Activated effector memory CD4-positive, alpha-beta T cell treated with Interleukin-2 at 50 U/mL for 16 hours (primary cell): ENCODE data around the gene SERGEF.

Experiments used
- DNase-seq: peaks from one replicate; pipeline ENCODE4 v3.0.0-alpha.2; 2020

Gene SERGEF

DNA sequence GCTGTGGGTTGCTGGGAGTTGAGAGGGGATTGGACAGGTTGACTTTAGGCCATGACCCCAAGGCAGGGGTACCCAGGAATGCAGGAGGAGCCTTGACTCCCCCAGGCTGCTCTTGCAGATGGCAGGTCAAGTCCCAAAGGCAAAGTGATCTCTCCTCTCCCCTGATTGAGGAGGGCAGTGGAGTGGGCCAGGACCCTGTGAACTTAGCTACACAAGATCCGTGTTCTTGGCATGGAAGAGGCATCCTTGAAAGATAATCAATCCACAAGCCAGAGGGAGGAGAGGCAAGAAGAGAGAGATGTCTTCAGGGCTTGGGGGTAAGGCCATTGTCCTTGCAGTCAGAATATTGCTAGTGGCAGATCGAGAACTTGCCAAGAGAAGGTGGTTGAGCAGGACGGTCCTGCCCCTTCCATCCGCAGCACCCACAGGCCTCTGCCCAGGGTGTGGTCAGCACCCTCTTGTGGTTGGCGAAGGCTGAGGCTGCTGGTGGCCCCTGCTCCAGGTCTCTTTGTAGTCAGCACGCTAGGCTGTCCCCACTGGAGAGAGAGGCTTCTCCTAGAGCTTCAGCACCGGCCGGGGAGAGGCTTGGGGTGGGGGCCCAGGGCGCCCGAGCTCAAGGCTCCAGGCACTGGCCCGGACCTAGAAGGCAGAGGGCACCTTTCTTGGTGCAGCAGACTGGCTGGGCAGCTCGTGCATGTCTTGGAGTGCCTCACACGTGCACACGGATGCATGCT, 232.8 kb downstream of the SERGEF start:
- DNase-seq, result no peak

DNA sequence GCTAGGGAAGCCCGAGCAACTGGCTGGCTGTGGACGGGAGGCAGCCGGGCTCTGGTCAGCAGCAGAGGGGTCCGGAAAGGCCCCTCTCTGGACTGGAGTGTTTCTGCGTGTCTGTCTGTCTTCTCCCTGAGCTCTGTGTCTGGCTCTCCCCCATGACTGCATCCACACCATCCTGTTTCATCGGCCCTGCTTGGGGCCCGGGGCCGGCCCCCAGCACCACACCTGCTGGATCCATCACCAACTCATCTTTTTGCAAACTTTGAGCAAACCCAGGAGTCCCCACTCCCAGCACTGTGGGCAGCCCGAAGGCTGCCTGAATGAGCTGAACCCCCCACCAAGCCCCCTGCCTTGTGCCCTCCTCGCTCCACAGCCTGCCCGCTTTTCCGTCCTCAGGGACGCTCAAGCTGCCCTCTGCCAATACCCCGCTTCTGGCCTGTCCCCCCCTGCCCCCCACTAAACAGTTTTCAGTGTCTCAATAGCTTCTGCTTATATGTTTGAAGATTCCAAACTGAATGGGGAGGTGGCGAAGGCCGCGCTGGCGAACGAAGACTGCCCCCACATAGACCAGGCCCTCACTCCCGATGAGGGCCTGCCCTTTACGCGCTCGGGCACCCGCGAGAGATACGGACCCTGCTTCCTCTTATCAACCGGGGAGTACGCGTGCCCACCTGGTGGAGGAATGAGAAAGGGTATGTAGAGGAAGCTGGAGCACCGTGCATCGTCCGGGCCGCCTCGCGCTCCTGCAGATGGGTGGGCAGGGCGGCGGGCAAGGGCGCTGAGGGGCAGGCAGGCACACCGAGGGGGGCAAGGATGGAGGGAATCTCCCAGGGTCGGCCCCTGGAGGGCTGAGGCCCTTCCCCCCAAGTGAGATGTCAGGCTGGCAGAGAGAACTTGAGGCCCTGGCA, 233.6 kb downstream of the SERGEF start:
- DNase-seq, result no peak

DNA sequence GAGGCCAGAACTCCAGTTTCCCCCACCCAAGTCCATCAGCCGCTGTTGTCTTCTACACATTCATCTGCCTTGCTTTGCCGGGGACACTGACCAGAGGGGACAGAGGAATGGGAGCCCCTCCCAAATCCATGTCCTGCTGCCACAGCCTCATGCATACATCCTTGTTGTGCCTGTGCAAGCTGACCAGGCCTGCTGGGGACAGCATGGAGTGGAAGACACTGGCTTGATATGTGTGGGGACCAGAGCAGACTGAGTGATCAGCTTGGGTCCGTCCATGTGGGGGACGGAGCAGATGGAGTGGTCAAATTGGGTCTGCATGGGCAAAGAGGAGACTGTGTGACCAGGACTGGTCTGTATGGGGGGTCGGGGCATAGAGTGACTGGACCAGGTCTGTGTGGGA, 234.5 kb downstream of the SERGEF start:
- DNase-seq, result no peak

DNA sequence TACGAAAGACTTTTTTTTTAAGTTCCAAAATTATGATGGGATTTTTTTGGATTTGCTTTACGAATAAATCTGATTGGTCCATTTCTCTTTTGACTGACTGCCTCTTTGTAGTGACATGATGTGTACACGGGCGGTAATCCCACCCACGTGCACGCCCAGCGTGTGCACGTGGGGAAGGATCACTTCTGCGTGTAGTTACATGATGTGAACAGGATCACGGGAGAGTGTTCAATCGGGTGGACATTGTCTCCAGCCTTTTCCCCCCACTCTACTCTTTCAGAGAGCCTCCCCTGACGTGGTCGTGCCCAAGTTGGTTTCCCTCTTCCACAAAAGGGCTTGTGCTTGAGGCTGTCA, 235.1 kb downstream of the SERGEF start:
- no peak for DNase-seq

DNA sequence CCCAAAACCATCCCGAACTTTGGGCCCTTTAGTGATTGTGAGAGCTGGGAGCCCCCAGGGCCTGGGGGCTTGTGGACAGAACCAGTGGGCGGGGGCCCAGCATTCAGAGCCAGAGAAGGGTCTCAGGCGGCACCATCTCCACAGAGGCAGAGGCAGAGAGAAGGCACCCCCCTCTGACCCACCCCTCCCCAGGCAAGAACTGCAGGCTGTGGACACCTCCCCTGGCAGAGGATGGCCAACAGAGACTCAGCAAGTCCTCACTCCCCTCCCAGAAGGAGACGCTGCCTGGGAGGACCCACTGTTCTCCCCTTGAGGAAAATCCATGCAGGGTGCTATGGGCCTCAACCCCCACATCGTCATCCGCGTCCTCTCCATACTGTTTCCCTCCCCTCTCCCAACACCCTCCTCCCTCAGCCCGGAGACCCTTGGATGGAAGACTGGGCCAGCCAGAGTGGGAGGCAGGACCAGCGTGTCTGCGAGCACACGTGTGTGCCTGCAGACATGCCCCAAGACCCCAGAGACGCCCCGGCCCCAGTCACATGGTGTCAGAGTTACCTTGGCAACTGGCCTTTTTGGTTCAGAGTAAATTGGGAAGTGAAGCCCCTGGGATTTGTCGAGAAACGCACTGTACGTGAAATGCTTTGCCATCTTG, 235.6 kb downstream of the SERGEF start:
- no peak for DNase-seq

DNA sequence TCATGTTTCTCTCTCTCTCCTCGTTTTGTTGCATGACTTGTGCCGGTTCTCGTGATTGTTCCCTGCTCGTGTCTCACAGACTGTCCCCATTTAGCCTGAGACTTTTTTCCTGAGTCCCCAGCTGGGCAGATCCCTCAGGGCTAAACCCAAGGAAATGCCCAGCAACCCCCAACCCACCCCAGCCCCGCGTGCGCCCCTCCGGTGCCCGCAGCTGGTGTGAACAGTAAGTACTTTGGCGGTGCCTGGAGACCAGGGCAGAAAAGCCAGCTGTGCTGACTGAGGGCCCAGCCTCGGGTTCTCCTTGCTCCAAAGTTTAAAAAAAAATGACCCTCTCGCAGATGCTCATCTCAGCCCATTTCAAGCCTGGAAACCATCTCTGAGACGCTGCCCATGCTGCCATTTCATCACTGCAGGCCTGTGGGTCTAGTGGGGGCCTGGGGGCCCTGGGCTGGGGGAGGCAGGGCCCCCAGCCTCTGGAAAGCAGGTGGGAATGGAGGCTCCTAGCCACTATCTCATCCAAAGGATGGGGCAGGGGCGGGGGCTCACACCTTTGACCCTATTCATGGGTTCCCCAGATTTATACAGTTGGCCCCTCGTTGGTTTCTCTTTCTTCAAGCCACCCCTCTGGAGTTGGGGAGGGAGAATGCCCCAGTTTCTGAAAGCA, 236.5 kb downstream of the SERGEF start:
- no peak for DNase-seq

DNA sequence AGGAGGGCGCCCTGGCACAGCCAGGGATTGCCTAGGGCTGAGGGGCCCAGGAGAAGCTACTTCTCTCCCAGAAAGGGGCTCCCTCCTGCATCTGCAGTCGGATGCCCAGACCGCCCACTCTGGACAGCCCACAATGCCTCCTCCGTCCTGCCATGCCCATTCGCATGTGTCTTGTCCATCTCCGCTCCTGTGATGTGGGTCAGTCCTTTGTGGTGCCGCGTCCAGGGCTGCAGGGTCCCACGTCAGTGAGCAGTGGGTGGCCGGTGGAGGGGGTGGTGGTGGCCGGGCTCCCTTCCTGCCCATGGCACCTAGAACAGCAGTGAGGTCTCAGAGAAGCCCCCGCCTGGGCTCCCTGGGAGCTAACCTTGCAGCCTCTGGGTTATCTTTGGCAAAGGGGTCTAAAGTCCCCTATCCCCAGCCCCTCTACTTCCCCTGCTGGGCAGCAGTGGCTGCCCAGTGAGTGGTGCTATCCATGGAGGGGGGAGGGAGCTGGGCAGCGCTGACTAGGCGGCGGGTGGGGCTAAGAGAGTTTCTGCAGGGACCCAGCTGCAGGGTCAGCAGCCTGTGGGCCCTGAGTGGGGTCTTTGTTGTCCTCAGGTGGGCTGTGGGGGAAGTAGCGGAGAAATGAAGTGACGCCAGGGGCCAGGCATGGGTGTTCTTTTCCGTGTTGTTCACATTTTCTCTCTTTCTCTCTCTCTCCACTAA, 237.2 kb downstream of the SERGEF start:
- no peak for DNase-seq

DNA sequence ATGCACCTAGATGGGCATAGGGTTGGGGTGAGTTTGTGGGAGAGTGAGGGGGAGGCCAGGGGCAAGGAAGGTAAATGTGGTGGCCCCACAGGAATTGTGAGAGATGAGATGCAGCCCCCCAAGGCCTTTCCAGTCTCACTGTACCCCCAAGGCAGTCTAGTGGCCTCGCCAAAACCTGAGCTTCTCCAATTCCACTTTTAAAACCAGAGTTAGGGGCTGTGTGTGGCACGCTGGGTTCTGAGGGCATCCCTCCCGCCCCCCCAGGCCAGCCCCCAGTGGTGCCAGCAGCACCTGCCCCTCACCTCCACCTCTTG, 237.9 kb downstream of the SERGEF start:
- no peak for DNase-seq

DNA sequence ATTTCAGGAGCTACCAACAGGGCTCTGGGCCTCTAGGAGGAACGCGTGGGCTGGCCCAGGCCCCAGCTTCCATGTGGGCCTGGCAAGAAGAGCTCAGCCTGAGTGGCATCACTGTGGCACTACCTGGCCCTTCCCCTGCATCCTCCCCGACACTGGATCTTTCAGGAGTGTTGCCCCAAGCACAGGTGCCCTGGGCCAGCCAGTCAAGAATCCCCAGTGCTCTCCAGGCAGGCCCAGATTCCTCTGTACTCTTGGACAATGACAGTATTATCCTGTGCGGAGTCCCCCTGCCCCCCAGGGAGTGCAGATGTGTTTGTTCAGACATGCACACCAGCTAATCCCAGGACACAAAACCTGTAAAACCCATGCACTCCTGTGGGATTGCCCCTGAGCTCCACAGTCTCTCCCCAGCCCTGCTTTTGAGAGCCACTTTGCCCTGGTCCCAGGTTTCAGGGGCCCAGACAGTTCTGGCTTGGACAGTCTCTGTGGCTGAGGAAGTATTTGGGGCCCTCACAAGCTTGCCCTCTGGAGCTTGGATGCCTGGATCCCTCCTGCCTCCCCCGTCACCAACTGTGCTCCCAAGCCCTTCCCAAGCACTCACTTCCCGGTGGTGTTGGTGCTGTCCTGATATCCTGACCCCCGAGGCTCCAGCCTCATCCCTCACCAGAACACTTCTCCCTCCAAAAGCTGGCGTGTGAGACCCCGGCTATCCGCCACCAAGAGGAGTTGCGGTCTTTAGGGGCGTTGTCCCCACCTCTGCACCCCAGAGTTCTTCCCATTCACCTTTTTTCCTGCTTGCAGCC, 238.4 kb downstream of the SERGEF start:
- no peak for DNase-seq

DNA sequence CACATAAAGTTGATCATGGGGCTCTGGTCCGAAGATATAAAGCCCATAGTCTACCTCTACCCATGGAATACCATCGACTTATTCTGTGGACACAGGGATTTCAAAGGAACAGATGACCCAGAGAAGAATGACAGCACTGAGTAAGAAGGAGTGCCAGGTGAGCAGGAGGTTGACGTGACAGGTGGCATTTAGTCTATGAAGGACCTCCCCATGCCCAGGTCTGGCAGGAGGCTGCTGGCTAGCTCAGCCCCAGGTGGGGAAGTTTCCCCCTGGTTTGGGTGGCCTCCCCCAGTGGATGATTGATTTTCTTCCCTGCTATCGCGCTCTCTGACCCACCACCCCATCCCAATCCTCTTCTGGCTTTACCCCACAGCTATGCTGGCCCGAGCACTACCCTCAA, 239.2 kb downstream of the SERGEF start:
- no peak for DNase-seq

DNA sequence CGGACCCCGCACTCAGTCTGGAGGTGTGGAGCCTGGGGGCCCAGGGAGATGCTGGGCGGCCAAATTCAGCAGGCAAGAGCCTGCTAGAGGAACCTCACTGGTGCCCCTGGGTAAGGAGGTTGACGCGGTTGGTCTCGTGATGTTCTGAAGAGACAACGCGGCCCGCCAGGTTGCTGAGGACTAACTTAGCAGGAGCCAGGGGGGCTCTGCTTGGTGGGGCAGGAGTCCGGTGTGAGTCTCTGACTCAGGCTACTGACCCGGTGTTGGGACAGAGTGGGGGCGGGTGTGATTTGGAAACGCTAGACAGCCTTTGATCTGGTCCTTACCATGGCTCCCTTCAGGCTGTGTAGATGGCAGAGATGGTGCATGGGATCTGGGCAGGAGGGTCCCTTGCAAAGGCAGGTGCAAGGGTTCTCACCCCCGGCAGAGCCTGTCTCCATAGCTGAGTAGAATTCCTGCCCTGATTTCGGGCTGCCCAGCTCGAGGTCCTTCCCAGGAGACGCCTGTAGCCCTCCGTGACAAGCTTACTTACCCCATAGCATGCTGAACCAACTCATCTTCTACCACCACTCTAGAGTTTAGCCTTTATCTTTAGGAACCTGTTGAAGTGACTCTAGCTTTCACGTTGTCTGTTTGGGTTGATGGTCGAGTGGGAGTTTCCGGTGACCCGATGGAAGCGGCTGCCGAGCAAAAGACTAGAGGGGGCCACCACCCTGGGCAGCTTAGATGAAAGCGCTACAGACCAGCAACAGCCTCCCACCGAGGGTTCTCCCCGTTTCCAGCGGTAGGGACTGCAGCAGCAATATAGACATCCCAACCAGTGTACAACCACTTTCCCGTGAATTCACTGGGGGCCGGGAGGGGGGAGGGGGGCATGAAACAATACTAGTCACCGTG, 239.9 kb downstream of the SERGEF start:
- DNase-seq, result no peak

DNA sequence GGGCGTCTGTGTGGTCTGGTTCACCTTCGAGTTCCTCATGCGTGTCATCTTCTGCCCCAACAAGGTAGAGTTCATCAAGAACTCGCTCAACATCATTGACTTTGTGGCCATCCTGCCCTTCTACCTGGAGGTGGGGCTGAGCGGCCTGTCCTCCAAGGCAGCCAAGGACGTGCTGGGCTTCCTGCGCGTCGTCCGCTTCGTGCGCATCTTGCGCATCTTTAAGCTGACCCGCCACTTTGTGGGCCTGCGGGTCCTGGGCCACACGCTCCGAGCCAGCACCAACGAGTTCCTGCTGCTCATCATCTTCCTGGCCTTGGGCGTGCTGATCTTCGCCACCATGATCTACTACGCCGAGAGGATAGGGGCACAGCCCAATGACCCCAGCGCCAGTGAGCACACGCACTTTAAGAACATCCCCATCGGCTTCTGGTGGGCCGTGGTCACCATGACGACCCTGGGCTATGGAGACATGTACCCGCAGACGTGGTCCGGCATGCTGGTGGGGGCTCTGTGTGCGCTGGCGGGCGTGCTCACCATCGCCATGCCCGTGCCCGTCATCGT, 240.9 kb downstream of the SERGEF start:
- DNase-seq, result no peak

DNA sequence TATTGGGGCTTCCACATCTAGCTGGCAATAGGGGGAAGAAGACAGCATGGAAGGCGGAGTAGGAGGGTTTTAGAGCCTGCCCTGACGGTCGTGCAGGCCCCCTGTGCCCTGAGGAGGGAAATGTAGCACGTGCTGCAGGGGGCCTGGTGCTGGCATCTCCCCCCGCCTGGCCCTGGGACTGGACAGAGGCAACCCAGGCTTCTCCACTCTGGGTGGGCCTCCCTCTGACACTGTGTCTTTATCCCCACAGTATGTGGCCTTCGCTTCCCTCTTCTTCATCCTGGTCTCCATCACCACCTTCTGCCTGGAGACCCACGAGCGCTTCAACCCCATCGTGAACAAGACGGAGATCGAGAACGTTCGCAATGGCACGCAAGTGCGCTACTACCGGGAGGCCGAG, 241.4 kb downstream of the SERGEF start:
- DNase-seq, result no peak

DNA sequence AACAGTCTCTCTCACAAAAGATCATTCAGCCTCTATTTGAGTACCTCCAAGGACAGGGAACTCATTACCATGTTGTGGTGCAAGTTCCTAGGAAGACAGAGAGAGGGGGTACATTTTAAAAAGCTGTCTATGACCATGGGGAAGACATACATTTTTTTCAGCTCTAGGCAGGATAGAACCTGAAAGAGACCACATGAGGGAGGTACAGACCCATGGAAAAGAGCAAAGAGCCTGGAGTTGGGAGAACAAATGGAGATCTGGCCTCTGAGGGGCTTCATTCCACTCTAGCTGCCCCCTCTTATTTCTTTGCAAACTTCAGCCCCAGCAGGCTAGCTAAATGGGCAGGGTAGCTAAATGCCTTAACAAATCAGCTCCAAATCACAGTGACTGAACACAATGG, 241.9 kb downstream of the SERGEF start:
- no peak for DNase-seq

DNA sequence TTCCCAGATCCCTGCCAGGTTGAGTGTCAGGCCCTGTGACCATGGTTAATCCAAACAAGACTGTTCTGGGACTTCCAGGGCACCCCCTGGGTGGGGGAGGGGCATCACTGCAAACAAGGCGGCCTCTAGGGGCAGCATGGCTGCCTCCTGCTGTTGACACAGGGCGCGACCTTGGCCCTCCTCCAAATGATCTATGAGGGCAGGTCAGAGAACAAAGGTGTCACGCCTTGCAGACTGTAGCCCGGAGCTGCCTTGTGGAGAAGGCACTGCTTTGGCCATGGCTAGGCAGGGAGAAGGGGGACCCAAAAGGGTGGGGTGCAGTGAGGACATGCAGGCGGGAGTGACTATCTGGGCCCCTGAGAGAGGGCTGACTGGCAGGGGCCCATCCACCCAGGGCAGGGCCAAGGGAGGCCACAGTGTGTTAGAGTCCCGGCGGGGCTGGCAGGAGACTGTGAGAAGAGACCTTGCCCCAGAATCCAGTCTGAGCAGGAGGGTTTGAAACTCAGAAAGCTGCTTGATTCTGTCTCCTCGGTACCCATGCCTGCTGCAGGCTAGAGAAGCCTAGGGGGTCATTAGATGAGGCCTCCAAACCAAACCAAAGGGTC, 242.7 kb downstream of the SERGEF start:
- no peak for DNase-seq

DNA sequence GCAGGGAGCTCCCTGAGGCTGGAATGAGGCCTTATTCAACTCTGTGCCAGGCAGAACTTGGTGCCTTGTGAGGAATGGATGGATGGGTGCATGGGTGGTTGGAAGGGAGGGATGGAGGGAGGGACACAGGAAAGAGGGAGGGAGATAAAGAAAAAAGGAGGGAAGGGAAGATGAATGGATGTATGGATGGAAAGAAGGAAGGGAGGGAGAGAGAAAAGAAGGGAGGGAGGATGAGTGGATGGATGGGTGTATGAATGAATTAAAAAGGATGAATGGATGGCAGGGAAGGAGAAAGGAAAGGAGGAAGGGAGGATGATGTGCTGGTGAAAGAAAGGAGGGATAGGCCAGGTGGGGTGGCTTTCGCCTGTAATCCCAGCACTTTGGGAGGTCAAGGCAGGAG, 243.6 kb downstream of the SERGEF start:
- no peak for DNase-seq

DNA sequence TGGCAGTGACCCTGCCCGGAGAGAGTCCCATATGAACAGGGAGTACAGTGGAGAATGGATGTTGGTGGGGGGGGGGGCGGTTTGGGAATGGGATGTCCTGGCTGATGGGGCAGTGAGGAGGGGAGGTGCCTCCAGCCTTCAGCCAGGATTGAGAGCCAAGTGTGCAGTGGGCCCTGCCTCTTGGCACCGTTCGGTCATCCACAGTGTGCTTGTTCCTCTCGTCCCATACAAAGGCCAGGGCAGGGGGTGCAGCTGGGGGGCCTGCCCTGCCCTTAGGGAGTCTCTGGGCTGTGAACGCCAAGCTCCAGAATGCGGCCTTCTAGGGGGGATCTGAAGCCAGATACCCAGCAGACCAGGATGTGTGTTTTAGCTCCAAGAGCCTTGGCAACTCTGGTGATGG, 244.3 kb downstream of the SERGEF start:
- DNase-seq, result no peak

DNA sequence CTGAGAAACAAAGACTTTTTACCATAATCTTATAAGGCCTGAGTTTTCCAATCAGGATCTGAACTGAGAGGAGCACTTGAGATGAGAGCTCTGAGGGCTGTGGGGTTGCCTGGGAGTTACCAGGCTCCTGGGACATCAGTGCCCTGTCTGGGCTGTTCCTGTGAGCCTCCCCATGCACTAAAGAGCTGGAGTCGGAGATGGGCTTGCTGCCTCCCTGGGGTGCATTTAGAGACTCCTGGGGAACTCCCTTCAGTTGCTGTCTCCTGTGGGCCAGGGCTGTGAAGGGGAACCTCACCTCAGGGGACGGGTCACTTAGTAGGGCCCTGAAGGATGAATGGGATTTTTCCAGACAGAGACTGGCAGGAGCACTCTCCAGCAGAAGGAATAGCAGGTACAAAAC, 244.9 kb downstream of the SERGEF start:
- DNase-seq, result no peak

DNA sequence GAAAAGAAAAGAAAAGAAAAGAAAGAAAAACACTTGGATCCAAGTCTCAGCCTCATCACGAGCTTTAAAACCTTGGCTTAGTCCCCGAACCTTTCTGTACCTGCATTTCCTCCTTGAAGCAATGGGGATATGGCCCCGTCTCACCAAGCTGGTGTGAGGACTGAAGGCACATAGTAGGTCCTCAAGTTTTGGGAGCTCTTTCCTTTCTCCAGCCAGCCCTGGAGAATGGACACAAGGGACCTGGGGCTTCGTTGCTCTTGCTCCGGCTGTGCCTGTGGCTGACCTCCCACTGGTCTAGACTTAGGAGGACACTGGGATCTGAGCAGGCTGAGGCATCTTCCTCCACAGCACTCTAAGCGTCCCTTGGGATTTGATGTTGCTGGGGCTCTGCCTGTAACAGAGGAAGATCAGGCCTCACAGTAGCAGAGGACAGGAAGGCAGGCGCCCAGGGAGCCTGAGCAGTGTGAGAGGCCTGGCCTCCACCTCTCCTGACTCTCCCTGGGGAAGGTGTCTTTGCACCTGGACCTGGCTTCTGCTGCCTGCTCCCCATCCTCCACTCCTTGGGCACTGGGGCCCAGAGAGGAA, 245.5 kb downstream of the SERGEF start:
- no peak for DNase-seq

DNA sequence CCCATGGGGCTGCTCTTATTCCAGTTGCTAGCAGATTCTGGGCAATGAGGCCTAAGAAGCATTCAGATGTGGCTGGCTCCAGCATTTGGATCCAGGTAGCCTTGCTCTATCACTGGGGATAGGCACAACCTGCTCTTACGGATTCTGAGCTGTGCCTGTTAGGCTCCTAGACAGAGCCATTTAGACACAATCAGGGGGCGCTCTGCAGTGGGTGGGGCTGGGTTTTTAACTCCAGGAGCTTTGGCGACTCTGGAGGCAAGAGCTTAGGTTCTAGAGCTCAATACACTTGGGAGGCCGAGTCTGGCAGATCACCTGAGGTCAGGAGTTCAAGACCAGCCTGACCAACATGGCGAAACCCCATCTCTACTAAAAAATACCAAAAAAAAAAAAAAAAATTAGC, 246.3 kb downstream of the SERGEF start:
- no peak for DNase-seq
